Measurements from ENCODE around the gene GTF2B. TPM values are rescaled to one million over a fixed set of nuclear protein-coding genes. Genes with fewer than 3 reads are reported as not detected.
"Not testable (repeated sequence)": the region's sequence is repeated elsewhere in the genome, so short reads cannot be mapped to it uniquely, and the experiment has no call there.

Gene GTF2B
- total and polyA plus RNA-seq, 2 donors (not counting 1 experiment from before 2014, with no cell fraction given), result 29.2 to 32.0 TPM

DNA sequence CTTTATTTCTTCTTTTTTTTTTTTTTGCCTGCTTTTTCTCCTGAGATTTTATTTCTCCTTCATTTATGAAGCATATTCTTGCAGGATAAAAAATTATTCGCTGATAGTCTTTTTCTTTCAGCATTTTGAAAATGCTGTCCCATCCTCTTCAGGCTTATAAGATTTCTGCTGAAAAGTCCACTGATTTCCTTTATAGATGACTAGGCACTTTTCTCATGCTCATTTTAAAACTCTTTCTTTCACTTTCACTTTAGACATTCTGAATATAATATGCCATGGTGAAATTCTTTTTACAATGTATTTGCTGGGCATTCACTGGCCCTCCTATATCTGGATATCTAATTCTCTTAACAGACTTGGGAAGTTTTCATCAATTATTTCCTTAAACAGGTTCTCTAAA lies 25.5 kb upstream of the GTF2B start:
- no peak overlapping the region for H2AFZ ChIP-seq (ENCODE audit: insufficient read depth, low read depth, low read length, poor library complexity, severe bottlenecking)
- H3K4me2 ChIP-seq (replicated peaks; ENCODE audit: low read depth, low read length, poor library complexity, severe bottlenecking), result no peak overlapping the region
- no peaks in the 10 kb centered on the region for H3K4me1 ChIP-seq (ENCODE audit: control insufficient read depth in 2 of 2, insufficient read depth in 2 of 2, low read length in 2 of 2)
- Mint-ChIP-seq H3K9me3 (ENCODE audit: insufficient read depth) (peaks cover 17% of the 10 kb centered on the region), H3K27me3 (no peaks in the 10 kb centered on the region), H3K27ac (no peak overlapping the region), H3K4me1 (no peaks in the 10 kb centered on the region), H3K4me3 (no peak overlapping the region)
- intact Hi-C loops (cut with micrococcal nuclease), result no loop called here
- peaks cover 5 to 21% (median 21%) of the 10 kb centered on the region in 3 donors for H3K9me3 ChIP-seq (ENCODE audit: control extremely low read depth in 1 of 3, control insufficient read depth in 2 of 3, insufficient read depth in 1 of 3, low read length in 2 of 3)
- ChIA-PET CTCF (no interaction called here), POLR2A (no interaction called here)
- 83% methylated on average over 1 of the region's 1 CpG for WGBS (ENCODE audit: insufficient coverage)
- H3K9ac ChIP-seq (ENCODE audit: low read length), result no peak overlapping the region
- no peak overlapping the region for H3K4me3 ChIP-seq (ENCODE audit: control extremely low read depth in 1 of 5, extremely low read depth in 1 of 5, insufficient read depth in 1 of 5, low read depth in 2 of 5, low read length in 4 of 5)
- peaks cover 3 to 6% of the 10 kb centered on the region in 2 experiments for H3K36me3 ChIP-seq (replicated peaks in 1 of 2; ENCODE audit: control extremely low read depth in 1 of 2, control insufficient read depth in 1 of 2, extremely low read depth in 1 of 2, insufficient read depth in 2 of 2, low read length in 1 of 2)
- H3K27me3 ChIP-seq (replicated peaks in 1 of 4; ENCODE audit: control extremely low read depth in 1 of 4, control insufficient read depth in 3 of 4, insufficient read depth in 4 of 4, low read length in 3 of 4), result no peaks in the 10 kb centered on the region
- DNase-seq, result no peak
- TF ChIP-seq EZH2 (IDR thresholded peaks at IDR 0.05; ENCODE audit: borderline replicate concordance, insufficient read depth, low read depth, low read length, poor library complexity, severe bottlenecking), result no peak
- TF ChIP-seq, protein P1, sequence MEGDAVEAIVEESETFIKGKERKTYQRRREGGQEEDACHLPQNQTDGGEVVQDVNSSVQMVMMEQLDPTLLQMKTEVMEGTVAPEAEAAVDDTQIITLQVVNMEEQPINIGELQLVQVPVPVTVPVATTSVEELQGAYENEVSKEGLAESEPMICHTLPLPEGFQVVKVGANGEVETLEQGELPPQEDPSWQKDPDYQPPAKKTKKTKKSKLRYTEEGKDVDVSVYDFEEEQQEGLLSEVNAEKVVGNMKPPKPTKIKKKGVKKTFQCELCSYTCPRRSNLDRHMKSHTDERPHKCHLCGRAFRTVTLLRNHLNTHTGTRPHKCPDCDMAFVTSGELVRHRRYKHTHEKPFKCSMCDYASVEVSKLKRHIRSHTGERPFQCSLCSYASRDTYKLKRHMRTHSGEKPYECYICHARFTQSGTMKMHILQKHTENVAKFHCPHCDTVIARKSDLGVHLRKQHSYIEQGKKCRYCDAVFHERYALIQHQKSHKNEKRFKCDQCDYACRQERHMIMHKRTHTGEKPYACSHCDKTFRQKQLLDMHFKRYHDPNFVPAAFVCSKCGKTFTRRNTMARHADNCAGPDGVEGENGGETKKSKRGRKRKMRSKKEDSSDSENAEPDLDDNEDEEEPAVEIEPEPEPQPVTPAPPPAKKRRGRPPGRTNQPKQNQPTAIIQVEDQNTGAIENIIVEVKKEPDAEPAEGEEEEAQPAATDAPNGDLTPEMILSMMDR (IDR thresholded peaks at IDR 0.05), result no peak
- no peak for ATAC-seq (ENCODE audit: low read depth)
- H3K27ac ChIP-seq (ENCODE audit: low read length in 2 of 2), result no peak overlapping the region
- H4K20me1 ChIP-seq (ENCODE audit: control insufficient read depth, insufficient read depth, low read length, poor library complexity, severe bottlenecking), result no peaks in the 10 kb centered on the region
- H3K79me2 ChIP-seq (ENCODE audit: control insufficient read depth, insufficient read depth, low read length), result no peaks in the 10 kb centered on the region

DNA sequence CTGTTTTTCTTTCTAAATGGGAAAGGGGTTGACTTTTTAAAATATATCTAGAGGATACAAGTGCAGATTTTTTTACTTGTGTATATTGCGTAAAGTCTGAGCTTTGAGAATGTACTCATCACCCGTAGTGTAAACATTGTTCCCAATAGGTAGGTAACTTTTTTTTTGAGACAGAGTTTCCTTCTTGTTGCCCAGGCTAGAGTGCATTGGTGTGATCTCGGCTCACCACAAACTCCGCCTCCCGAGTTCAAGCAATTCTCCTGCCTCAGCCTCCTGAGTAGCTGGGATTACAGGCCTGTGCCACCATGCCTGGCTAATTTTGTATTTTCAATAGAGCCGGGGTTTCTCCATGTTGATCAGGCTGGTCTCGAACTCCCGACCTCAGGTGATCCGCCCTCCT lies 20.4 kb upstream of the GTF2B start:
- WGBS (ENCODE audit: insufficient coverage), result 93% methylated on average over 7 of the region's 9 CpGs
- H3K4me3 Mint-ChIP-seq; H3K27me3 Mint-ChIP-seq; intact Hi-C loops (cut with micrococcal nuclease); H3K27me3 ChIP-seq (replicated peaks in 1 of 4; ENCODE audit: control extremely low read depth in 1 of 4, control insufficient read depth in 3 of 4, insufficient read depth in 4 of 4, low read length in 3 of 4); H3K4me1 Mint-ChIP-seq; H3K27ac ChIP-seq (ENCODE audit: low read length in 2 of 2); H3K9ac ChIP-seq (ENCODE audit: low read length); DNase-seq; H2AFZ ChIP-seq (ENCODE audit: insufficient read depth, low read depth, low read length, poor library complexity, severe bottlenecking); H3K27ac Mint-ChIP-seq; H3K4me1 ChIP-seq (ENCODE audit: control insufficient read depth in 2 of 2, insufficient read depth in 2 of 2, low read length in 2 of 2); H3K9me3 ChIP-seq (ENCODE audit: control extremely low read depth in 1 of 3, control insufficient read depth in 2 of 3, insufficient read depth in 1 of 3, low read length in 2 of 3); H3K79me2 ChIP-seq (ENCODE audit: control insufficient read depth, insufficient read depth, low read length); H3K4me3 ChIP-seq (ENCODE audit: control extremely low read depth in 1 of 5, extremely low read depth in 1 of 5, insufficient read depth in 1 of 5, low read depth in 2 of 5, low read length in 4 of 5); H3K4me2 ChIP-seq (replicated peaks; ENCODE audit: low read depth, low read length, poor library complexity, severe bottlenecking); H4K20me1 ChIP-seq (ENCODE audit: control insufficient read depth, insufficient read depth, low read length, poor library complexity, severe bottlenecking); H3K36me3 ChIP-seq (replicated peaks in 1 of 2; ENCODE audit: control extremely low read depth in 1 of 2, control insufficient read depth in 1 of 2, extremely low read depth in 1 of 2, insufficient read depth in 2 of 2, low read length in 1 of 2); POLR2A ChIA-PET; H3K9me3 Mint-ChIP-seq (ENCODE audit: insufficient read depth); CTCF ChIA-PET; ATAC-seq (ENCODE audit: low read depth): not testable (repeated sequence)
